Breast epithelium (tissue), 3 donors: Measurements from ENCODE around the gene SKAP2.

Experiments used
- POLR2A ChIP-seq: fragments of 450-650 bp; IDR thresholded peaks from one replicate; pipeline ENCODE4 v1.6.1; 2016; ENCODE audit warnings: antibody characterized with exemption, mild to moderate bottlenecking, moderate library complexity
- TF ChIP-seq, protein P1 (sequence below), 3 donors: fragments of 450-650 bp; IDR thresholded peaks; one replicate each; pipeline ENCODE4 v1.5.1; 2016 to 2017; ENCODE audit warnings: antibody characterized with exemption in 3 of 3, mild to moderate bottlenecking in 3 of 3, moderate library complexity in 3 of 3

DNA sequence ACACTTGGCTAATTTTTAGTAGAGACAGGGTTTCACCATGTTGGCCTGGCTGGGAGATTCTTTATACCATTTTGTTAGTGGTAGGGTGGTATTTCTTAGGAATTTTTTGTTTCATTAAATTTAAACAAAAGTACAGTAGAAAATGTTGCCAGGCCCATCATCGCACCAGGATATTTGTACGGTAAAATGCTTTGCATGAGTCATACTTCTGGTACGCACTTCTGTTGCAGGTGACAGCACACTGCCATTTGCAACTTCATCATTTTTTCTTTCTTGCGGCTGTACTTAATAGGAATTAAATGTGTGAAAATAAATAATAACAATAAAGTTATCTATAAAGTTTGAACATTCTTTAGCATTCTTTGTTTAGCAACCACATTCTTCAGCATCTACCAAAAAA lies 195.6 kb downstream of the SKAP2 start:
- TF ChIP-seq, protein P1, sequence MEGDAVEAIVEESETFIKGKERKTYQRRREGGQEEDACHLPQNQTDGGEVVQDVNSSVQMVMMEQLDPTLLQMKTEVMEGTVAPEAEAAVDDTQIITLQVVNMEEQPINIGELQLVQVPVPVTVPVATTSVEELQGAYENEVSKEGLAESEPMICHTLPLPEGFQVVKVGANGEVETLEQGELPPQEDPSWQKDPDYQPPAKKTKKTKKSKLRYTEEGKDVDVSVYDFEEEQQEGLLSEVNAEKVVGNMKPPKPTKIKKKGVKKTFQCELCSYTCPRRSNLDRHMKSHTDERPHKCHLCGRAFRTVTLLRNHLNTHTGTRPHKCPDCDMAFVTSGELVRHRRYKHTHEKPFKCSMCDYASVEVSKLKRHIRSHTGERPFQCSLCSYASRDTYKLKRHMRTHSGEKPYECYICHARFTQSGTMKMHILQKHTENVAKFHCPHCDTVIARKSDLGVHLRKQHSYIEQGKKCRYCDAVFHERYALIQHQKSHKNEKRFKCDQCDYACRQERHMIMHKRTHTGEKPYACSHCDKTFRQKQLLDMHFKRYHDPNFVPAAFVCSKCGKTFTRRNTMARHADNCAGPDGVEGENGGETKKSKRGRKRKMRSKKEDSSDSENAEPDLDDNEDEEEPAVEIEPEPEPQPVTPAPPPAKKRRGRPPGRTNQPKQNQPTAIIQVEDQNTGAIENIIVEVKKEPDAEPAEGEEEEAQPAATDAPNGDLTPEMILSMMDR (IDR thresholded peaks at IDR 0.05), result no peak
- no peak for TF ChIP-seq POLR2A
